Stimulated activated naive B cell treated with anti-CD40 and anti-IgM and Interleukin-4, amounts not matched to agents 10 μg/mL and 1 μg/mL and 100 μg/mL, for 72 hours (primary cell): ENCODE results near the gene SMPD4.
"Not testable (repeated sequence)": the region's sequence is repeated elsewhere in the genome, so short reads cannot be mapped to it uniquely, and the experiment has no call there.

Source experiments
- ATAC-seq, 2 donors: fragments of 150-1000 bp; cut with Tn5 transposase; replicated peaks; 2 replicates each; pipeline ENCODE4 v1.10.0; 2021; ENCODE audit warnings: moderate library complexity in 1 of 2
- DNase-seq: peaks from one replicate; pipeline ENCODE4 v3.0.0; 2021
- H3K27ac Mint-ChIP-seq: one replicate; pipeline ENCODE4 v1.8.0; 2022; ENCODE audit warnings: mild to moderate bottlenecking, mixed read lengths
- H3K27me3 Mint-ChIP-seq, 2 donors: one replicate each; pipeline ENCODE4 v1.8.0; 2022; ENCODE audit warnings: mixed read lengths in 2 of 2
- H3K36me3 Mint-ChIP-seq, 2 donors: one replicate each; pipeline ENCODE4 v1.8.0; 2022; ENCODE audit warnings: mixed read lengths in 2 of 2, mild to moderate bottlenecking in 1 of 2
- H3K4me1 Mint-ChIP-seq, 2 donors: one replicate each; pipeline ENCODE4 v1.8.0; 2022; ENCODE audit warnings: mixed read lengths in 2 of 2, mild to moderate bottlenecking in 1 of 2
- H3K4me3 Mint-ChIP-seq, 2 donors: one replicate each; pipeline ENCODE4 v1.8.0; 2022; ENCODE audit warnings: mild to moderate bottlenecking in 2 of 2, mixed read lengths in 2 of 2, moderate library complexity in 1 of 2
- H3K9me3 Mint-ChIP-seq, 2 donors: one replicate each; pipeline ENCODE4 v1.8.0; 2022; ENCODE audit warnings: mixed read lengths in 2 of 2, mild to moderate bottlenecking in 1 of 2

Gene SMPD4

GRCh38 chr2:130143266-130144039 is 37.9 kb downstream of the SMPD4 start:
- Mint-ChIP-seq H3K4me3 (peak overlapping the region; percentile 50 to 76), H3K27me3 (peaks cover 16 to 33% of the 10 kb centered on the region in 2 donors), H3K4me1 (peaks cover 5 to 16% of the 10 kb centered on the region in 2 donors)
- H3K36me3 Mint-ChIP-seq, H3K27ac Mint-ChIP-seq, DNase-seq, H3K9me3 Mint-ChIP-seq: not testable (repeated sequence)
- ATAC-seq = peak in 1 of 2 donors; percentile 12

DNA sequence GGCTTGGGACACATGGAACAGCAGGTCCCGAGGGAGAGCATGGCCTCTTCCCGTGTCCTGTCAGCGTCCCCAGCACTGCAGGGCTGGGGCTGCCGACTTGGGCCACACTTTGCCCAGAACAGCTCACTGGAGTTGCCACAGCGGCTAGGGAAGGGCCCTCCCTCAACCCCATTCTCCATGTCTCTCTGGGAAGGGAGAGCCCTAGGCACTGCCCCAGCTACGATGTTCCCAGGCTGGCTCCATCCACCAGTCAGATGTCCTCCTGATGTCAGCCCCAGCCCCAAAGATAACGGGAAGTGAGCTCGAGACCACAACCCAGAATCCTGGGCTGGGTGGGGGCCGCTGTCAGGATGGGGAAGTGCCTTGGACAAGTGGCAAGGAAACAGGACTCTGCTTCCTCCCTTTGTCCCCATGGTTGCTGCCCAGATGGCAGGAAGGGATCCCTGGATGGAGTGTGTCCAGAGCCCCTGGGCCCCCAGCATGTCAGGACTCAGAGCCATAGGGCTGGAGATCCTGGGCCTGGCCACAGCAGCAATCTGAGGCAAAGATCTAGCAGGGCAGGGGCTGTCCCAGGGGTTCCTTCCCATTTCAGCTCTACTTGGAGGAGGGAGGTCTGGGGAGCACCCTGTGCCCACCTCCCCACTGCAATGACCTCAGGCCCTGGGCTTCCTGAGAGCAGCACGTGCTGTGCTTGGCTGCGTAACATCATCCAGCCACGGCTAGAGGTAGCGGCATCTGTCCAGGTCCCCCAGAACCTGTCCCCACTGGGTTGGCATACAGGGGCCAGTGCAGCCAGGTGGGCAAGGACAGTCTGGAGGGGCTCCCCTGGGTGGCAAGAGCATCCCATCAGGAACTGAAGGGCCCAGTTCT is 38.8 kb downstream of the SMPD4 start:
- peaks cover 5 to 15% of the 10 kb centered on the region in 2 donors for H3K4me1 Mint-ChIP-seq

GRCh38 chr2:130141645-130142370 is 39.6 kb downstream of the SMPD4 start:
- not testable (repeated sequence) for H3K36me3 Mint-ChIP-seq, H3K4me3 Mint-ChIP-seq, H3K9me3 Mint-ChIP-seq, DNase-seq, ATAC-seq, H3K27ac Mint-ChIP-seq
- peaks cover 5 to 15% of the 10 kb centered on the region in 2 donors for H3K4me1 Mint-ChIP-seq
- H3K27me3 Mint-ChIP-seq = peaks cover 16 to 33% of the 10 kb centered on the region in 2 donors

More for the DNA sequence above, 38.8 kb downstream of the SMPD4 start:
- H3K4me3 Mint-ChIP-seq, ATAC-seq, H3K9me3 Mint-ChIP-seq, H3K27ac Mint-ChIP-seq, H3K36me3 Mint-ChIP-seq, DNase-seq: not testable (repeated sequence)
- peaks cover 16 to 33% of the 10 kb centered on the region in 2 donors for H3K27me3 Mint-ChIP-seq

DNA sequence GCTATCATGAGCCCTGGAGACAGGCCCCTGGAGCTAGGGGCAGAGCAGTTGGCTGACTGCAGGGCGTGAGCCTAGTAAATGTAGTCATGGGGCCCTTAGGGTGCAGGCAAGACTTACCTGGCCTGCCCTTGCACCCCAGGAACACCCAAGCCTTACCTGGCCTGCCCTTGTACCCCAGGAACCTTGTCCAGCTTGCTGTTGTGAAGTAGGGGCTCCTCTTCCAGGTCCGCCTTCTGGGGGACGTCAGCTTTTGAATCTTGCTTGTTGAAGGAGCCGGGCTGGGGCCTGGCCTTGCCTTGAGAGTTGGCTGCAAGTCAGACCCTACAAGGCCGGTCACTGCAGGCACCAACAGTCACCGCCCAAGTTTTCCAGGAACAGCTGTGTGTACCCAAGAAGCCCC is 40.4 kb downstream of the SMPD4 start:
- not testable (repeated sequence) for DNase-seq, H3K27ac Mint-ChIP-seq, H3K9me3 Mint-ChIP-seq, ATAC-seq, H3K4me3 Mint-ChIP-seq, H3K36me3 Mint-ChIP-seq
- H3K27me3 Mint-ChIP-seq = peaks cover 11 to 25% of the 10 kb centered on the region in 2 donors
- peaks cover 5 to 15% of the 10 kb centered on the region in 2 donors for H3K4me1 Mint-ChIP-seq

GRCh38 chr2:130140516-130140915 is 40.9 kb downstream of the SMPD4 start:
- H3K9me3 Mint-ChIP-seq, H3K27ac Mint-ChIP-seq, DNase-seq, H3K36me3 Mint-ChIP-seq, ATAC-seq, H3K4me3 Mint-ChIP-seq: not testable (repeated sequence)
- peaks cover 5 to 15% of the 10 kb centered on the region in 2 donors for H3K4me1 Mint-ChIP-seq
- H3K27me3 Mint-ChIP-seq = peaks cover 9 to 23% of the 10 kb centered on the region in 2 donors

GRCh38 chr2:130139331-130140280 is 41.8 kb downstream of the SMPD4 start:
- DNase-seq, H3K36me3 Mint-ChIP-seq, H3K4me3 Mint-ChIP-seq, H3K27ac Mint-ChIP-seq, H3K9me3 Mint-ChIP-seq, ATAC-seq: not testable (repeated sequence)
- H3K27me3 Mint-ChIP-seq = peaks cover 9 to 19% of the 10 kb centered on the region in 2 donors
- H3K4me1 Mint-ChIP-seq = peaks cover 5 to 11% of the 10 kb centered on the region in 2 donors

- H3K27ac Mint-ChIP-seq, H3K9me3 Mint-ChIP-seq, DNase-seq, H3K36me3 Mint-ChIP-seq, H3K4me3 Mint-ChIP-seq, ATAC-seq, H3K4me1 Mint-ChIP-seq: not testable (repeated sequence)
- H3K27me3 Mint-ChIP-seq = peaks cover 9 to 19% of the 10 kb centered on the region in 2 donors
These were observed 42.6 kb downstream of the SMPD4 start for GRCh38 chr2:130138841-130139251.

GRCh38 chr2:130138326-130138725 is 43.1 kb downstream of the SMPD4 start:
- H3K27me3 Mint-ChIP-seq = peaks cover 5 to 13% of the 10 kb centered on the region in 2 donors
- DNase-seq, H3K36me3 Mint-ChIP-seq, H3K4me1 Mint-ChIP-seq, H3K4me3 Mint-ChIP-seq, H3K9me3 Mint-ChIP-seq, ATAC-seq, H3K27ac Mint-ChIP-seq: not testable (repeated sequence)

DNA sequence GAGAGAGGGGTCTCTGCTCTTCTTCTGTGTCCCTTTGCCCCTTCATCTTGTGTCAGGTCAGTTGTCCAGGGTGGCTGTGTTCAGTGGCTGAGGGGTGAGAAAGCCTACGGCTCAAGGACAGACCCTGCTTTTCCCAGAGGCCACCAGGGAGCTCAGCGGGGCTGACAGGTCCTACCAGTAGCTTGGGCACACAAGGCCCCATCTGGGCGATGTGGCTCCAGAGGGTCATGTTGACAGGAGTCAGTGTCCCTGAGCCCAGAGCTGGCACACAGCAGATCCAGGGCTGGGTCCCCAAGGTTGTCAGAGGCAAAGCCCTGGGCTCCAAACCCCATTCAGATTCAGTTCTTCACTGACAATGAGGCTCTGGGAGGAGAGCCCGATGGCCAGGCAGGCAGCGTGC is 44.3 kb downstream of the SMPD4 start:
- H3K4me3 Mint-ChIP-seq, ATAC-seq, H3K36me3 Mint-ChIP-seq, H3K4me1 Mint-ChIP-seq, H3K9me3 Mint-ChIP-seq, H3K27ac Mint-ChIP-seq, DNase-seq: not testable (repeated sequence)
- H3K27me3 Mint-ChIP-seq = peaks cover 0 to 11% of the 10 kb centered on the region in 2 donors

- H3K27ac Mint-ChIP-seq, ATAC-seq, H3K4me1 Mint-ChIP-seq, H3K4me3 Mint-ChIP-seq, H3K36me3 Mint-ChIP-seq, DNase-seq, H3K9me3 Mint-ChIP-seq: not testable (repeated sequence)
- peaks cover 0 to 11% of the 10 kb centered on the region in 2 donors for H3K27me3 Mint-ChIP-seq
These were observed 44.9 kb downstream of the SMPD4 start for GRCh38 chr2:130136546-130136945.

GRCh38 chr2:130135692-130136541 is 45.5 kb downstream of the SMPD4 start:
- Mint-ChIP-seq H3K36me3 (no peaks in the 10 kb centered on the region), H3K4me3 (no peak overlapping the region)
- no peak for ATAC-seq

DNA sequence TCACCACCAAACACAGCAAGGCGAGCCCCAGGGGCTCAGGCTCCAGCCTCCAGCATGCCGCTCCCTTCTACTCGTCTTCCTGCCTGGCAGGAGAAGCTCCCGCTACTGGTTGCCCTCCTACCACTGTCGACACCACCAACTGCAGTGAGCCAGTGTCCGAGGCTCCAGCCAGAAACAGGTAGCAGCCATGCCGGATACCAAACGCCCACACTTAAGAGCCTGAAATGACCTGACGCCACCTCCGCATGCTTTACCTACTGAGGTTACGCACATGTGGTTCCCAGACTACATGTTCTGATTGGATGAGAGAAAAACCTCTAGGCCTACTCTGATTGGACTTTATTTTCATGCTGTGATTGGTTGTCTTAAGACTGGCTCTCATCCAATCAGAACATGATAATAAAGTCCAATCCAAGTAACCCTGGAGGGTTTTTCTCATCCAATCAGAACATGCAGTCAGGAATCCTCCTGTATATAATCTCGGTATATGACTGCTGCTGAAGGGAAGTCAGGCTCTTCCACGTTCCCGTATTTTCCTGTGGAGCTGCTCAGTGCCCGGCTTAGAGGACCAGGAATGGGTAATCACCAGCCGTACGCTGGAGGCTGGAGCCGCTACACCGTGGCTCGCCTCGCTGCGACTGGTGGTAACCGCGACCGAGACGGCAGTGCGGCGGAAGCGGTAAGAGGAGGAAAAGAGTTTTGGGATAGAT is 52.1 kb downstream of the SMPD4 start, which contains the start of gene POTEF:
POTEF (minus strand) TSS at position 103 of the 710 bp plus-strand sequence. CDS start 8,707 bp downstream, outside the sequence.
- H3K27me3 Mint-ChIP-seq = peaks cover 0 to 12% of the 10 kb centered on the region in 2 donors
- not testable (repeated sequence) for H3K4me1 Mint-ChIP-seq, H3K4me3 Mint-ChIP-seq, H3K9me3 Mint-ChIP-seq, H3K27ac Mint-ChIP-seq, DNase-seq, H3K36me3 Mint-ChIP-seq, ATAC-seq

More at GRCh38 chr2:130135692-130136541, 45.5 kb downstream of the SMPD4 start:
- no peak overlapping the region for H3K27ac Mint-ChIP-seq
- H3K9me3 Mint-ChIP-seq = no peaks in the 10 kb centered on the region
- peaks cover 0 to 11% of the 10 kb centered on the region in 2 donors for H3K27me3 Mint-ChIP-seq
- no peak for DNase-seq
- no peaks in the 10 kb centered on the region for H3K4me1 Mint-ChIP-seq
